SH-SY5Y (cell line): ENCODE data around the gene YIPF4.

Experiments
- GATA2 ChIP-seq: IDR thresholded peaks from 2 replicates; pipeline ENCODE4 v1.6.1; 2011; ENCODE audit warnings: mild to moderate bottlenecking, low read depth, low read length
- GATA3 ChIP-seq: IDR thresholded peaks from 2 replicates; pipeline ENCODE4 v1.6.1; 2011; ENCODE audit warnings: low read depth, mild to moderate bottlenecking, low read length, moderate library complexity

DNA sequence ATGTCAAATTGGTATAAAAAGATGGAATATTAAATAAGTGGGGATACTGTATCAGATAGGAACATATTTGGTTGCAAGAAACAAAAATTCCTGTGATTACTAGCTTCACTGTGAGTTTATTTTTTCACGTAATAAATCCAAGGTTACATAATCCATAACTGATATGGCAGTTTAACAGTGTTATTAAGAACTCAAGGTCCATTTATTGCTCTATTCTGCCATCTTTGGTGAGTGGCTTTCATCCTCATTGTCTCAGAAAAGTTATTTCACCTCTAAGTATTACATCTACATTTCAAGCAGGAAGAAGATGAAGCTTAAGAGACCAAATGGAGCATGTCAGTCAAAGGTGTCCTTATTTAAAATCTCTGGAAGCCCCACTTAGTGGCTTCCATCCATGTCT is 37.2 kb downstream of the YIPF4 start:
- TF ChIP-seq GATA2 (no peak), GATA3 (no peak)
